HCT116 (cell line): ENCODE results near the gene EVI5. TPM values are rescaled to one million over a fixed set of nuclear protein-coding genes. Genes with fewer than 3 reads are reported as not detected.

Experiments
- ATAC-seq: fragments of 200-7000 bp; cut with Tn5 transposase; 2 replicates; pipeline ENCODE4 v1.9.1; 2020; ENCODE audit warnings: mild to moderate bottlenecking, moderate library complexity
- BruUV-seq: library from RNA; stranded (reverse); fragments of 400-500 nt; replicated peaks from 2 replicates; lab custom pipeline; 2021; lab: Mats Ljungman, UMichigan
- CTCF ChIA-PET: fragments of 300-600 bp; sonication (Branson Sonifier 250); formaldehyde crosslinking; loops from one replicate; lab custom pipeline; 2021; ENCODE audit warnings: antibody characterized with exemption; lab: Charles Lee
- POLR2A ChIA-PET: fragments of 300-600, 350-600 bp; sonication (Branson Sonifier 250); formaldehyde crosslinking; loops from one replicate; lab custom pipeline; 2021; ENCODE audit warnings: antibody characterized with exemption; lab: Charles Lee
- RAD21 ChIA-PET, 2 experiments: fragments of 300-600 bp; sonication (Branson Sonifier 250); formaldehyde crosslinking; loops; one replicate each; lab custom pipeline; 2023; ENCODE audit warnings: low total read pairs in 2 of 2; ENCODE audit not compliant: uncharacterized antibody in 2 of 2, unreplicated experiment in 2 of 2, low non-redundant PET in 1 of 2; lab: Charles Lee
- DNase-seq: peaks from one replicate; pipeline ENCODE4 v3.0.0-alpha.2; 2010; ENCODE audit warnings: low read depth, low spot score
- H2AFZ ChIP-seq: fragments of 200-600 bp; shearing (Covaris generic), sonication (generic); 2 replicates; pipeline ENCODE4 v1.6.1; 2017; ENCODE audit warnings: low read depth, mixed run types, mixed read lengths, antibody characterized with exemption, low read length; ENCODE audit not compliant: poor library complexity, severe bottlenecking
- H3K27ac ChIP-seq: 2 replicates; pipeline ENCODE4 v1.5.1; 2012; ENCODE audit warnings: low read depth, low read length
- H3K27me3 ChIP-seq: fragments of 200-600 bp; sonication (generic); 2 replicates; pipeline ENCODE4 v1.6.1; 2016; ENCODE audit warnings: mixed run types, low read length, mixed read lengths; ENCODE audit not compliant: insufficient read depth
- H3K36me3 ChIP-seq, 2 experiments: fragments of 200-500 bp in 1 of 2; fragments of 200-600 bp in 1 of 2; sonication (Bioruptor generic) in 1 of 2; sonication (generic) in 1 of 2; 2 replicates each; pipeline versions ENCODE4 v1.5.1 to v1.6.1; 2014 to 2016; ENCODE audit warnings: low read length in 2 of 2, inconsistent platforms in 1 of 2, mixed read lengths in 1 of 2, mixed run types in 1 of 2; ENCODE audit not compliant: insufficient read depth in 2 of 2, control insufficient read depth in 1 of 2
- H3K4me1 ChIP-seq, 2 experiments: fragments of 200-600 bp in 1 of 2; sonication (generic) in 1 of 2; 2 replicates each; pipeline versions ENCODE4 v1.5.1 to v1.6.1; 2012 to 2017; ENCODE audit warnings: low read length in 2 of 2, inconsistent platforms in 1 of 2, mild to moderate bottlenecking in 1 of 2, mixed read lengths in 1 of 2, mixed run types in 1 of 2, moderate library complexity in 1 of 2; ENCODE audit not compliant: insufficient read depth in 2 of 2, control insufficient read depth in 1 of 2
- H3K4me2 ChIP-seq: fragments of 200-600 bp; sonication (generic); 2 replicates; pipeline ENCODE4 v1.6.1; 2017; ENCODE audit warnings: mixed run types, low read length, mixed read lengths
- H3K4me3 ChIP-seq, 2 experiments: fragments of 200-600 bp in 1 of 2; sonication (generic) in 1 of 2; replicated peaks in 1 of 2; 2 replicates each; pipeline ENCODE4 v1.5.1; 2011 to 2016; ENCODE audit warnings: low read length in 2 of 2, control low read depth in 1 of 2, low read depth in 1 of 2, mild to moderate bottlenecking in 1 of 2, mixed read lengths in 1 of 2, mixed run types in 1 of 2
- H3K79me2 ChIP-seq: fragments of 200-600 bp; sonication (generic); 2 replicates; pipeline ENCODE4 v1.6.1; 2017; ENCODE audit warnings: mild to moderate bottlenecking, mixed run types, low read length, moderate library complexity, mixed read lengths; ENCODE audit not compliant: insufficient read depth
- H3K9ac ChIP-seq: fragments of 200-600 bp; sonication (generic); 2 replicates; pipeline ENCODE4 v1.6.1; 2016; ENCODE audit warnings: low read length, mixed read lengths
- H3K9me2 ChIP-seq: fragments of 200-600 bp; sonication (generic), shearing (Covaris generic); 2 replicates; pipeline ENCODE4 v1.6.1; 2017; ENCODE audit warnings: mixed run types, mild to moderate bottlenecking, moderate library complexity; ENCODE audit not compliant: insufficient read depth
- H3K9me3 ChIP-seq, 2 experiments: fragments of 200-500 bp in 1 of 2; fragments of 200-600 bp in 1 of 2; sonication (Bioruptor generic) in 1 of 2; sonication (generic) in 1 of 2; 2 replicates each; pipeline ENCODE4 v1.6.1; 2014 to 2017; ENCODE audit warnings: low read length in 2 of 2, mixed read lengths in 2 of 2, inconsistent platforms in 1 of 2, low read depth in 1 of 2, mild to moderate bottlenecking in 1 of 2, mixed run types in 1 of 2, moderate library complexity in 1 of 2; ENCODE audit not compliant: control insufficient read depth in 1 of 2, insufficient read depth in 1 of 2
- H4K20me1 ChIP-seq: fragments of 200-600 bp; sonication (generic), shearing (Covaris generic); 2 replicates; pipeline ENCODE4 v1.6.1; 2017; ENCODE audit warnings: mixed run types, mild to moderate bottlenecking, moderate library complexity; ENCODE audit not compliant: insufficient read depth
- CBX3 ChIP-seq: IDR thresholded peaks from 2 replicates; pipeline ENCODE4 v1.6.1; 2012; ENCODE audit warnings: low read depth
- CEBPB ChIP-seq: IDR thresholded peaks from 2 replicates; pipeline ENCODE4 v1.6.1; 2012; ENCODE audit warnings: low read depth
- EGR1 ChIP-seq: IDR thresholded peaks from 2 replicates; pipeline ENCODE4 v1.6.1; 2012; ENCODE audit warnings: low read depth
- ELF1 ChIP-seq: IDR thresholded peaks from 2 replicates; pipeline ENCODE4 v1.6.1; 2012; ENCODE audit warnings: low read depth, borderline replicate concordance
- EZH2 ChIP-seq: fragments of 200-600 bp; sonication (generic); IDR thresholded peaks from 2 replicates; pipeline ENCODE4 v1.6.1; 2017; ENCODE audit warnings: antibody characterized with exemption, mixed run types
- EZH2phosphoT487 ChIP-seq: fragments of 200-600 bp; IDR thresholded peaks from 2 replicates; pipeline ENCODE4 v1.6.1; 2018; ENCODE audit warnings: antibody characterized with exemption, borderline replicate concordance
- JUND ChIP-seq: IDR thresholded peaks from 2 replicates; pipeline ENCODE4 v1.6.1; 2012
- POLR2A ChIP-seq: IDR thresholded peaks from 2 replicates; pipeline ENCODE4 v1.7.0; 2011; ENCODE audit warnings: borderline replicate concordance; ENCODE audit not compliant: insufficient read depth, insufficient read length; ENCODE audit errors: extremely low read depth
- POLR2AphosphoS5 ChIP-seq: IDR thresholded peaks from 2 replicates; pipeline ENCODE4 v1.6.1; 2011; ENCODE audit warnings: mild to moderate bottlenecking, low read depth, low read length, moderate library complexity
- SIN3A ChIP-seq: IDR thresholded peaks from 2 replicates; pipeline ENCODE4 v1.6.1; 2012; ENCODE audit warnings: low read depth
- SP1 ChIP-seq: IDR thresholded peaks from 2 replicates; pipeline ENCODE4 v1.6.1; 2012; ENCODE audit warnings: low read depth
- TCF7L2 ChIP-seq: IDR thresholded peaks from 2 replicates; pipeline ENCODE4 v1.7.0; 2011; ENCODE audit warnings: borderline replicate concordance, inconsistent platforms; ENCODE audit not compliant: insufficient read depth, insufficient read length; ENCODE audit errors: extremely low read depth
- YY1 ChIP-seq: IDR thresholded peaks from 2 replicates; pipeline ENCODE4 v1.6.1; 2011; ENCODE audit warnings: low read length, low read depth, moderate library complexity, mild to moderate bottlenecking; ENCODE audit not compliant: insufficient replicate concordance; ENCODE audit errors: extremely low read depth
- ZFX ChIP-seq: fragments of 450-650 bp; IDR thresholded peaks from 2 replicates; pipeline ENCODE4 v1.6.1; 2017
- ZNF274 ChIP-seq: fragments of 200-500 bp; sonication (Bioruptor generic); IDR thresholded peaks from 2 replicates; pipeline ENCODE4 v1.6.1; 2014; ENCODE audit warnings: mild to moderate bottlenecking, low read depth, low read length, inconsistent platforms
- intact Hi-C: fragments of 100-400 bp; cut with micrococcal nuclease; formaldehyde crosslinking; loops from 2 replicates; pipeline ENCODE4 v1.10.0; 2022
- total RNA-seq: library from RNA; stranded (reverse); gene quantifications from one replicate; pipeline ENCODE4 v1.2.1, GENCODE V29; 2021; ENCODE audit not compliant: unreplicated experiment
- TF ChIP-seq, protein P1 (sequence below), 3 experiments: fragments of 200-600 bp in 1 of 3; sonication (generic) in 1 of 3; IDR thresholded peaks in 2 of 3; conservative IDR thresholded peaks in 1 of 3; 2 replicates each; pipeline ENCODE4 v1.5.1; 2012 to 2017; ENCODE audit warnings: low read depth in 2 of 3, low read length in 2 of 3, antibody characterized with exemption in 1 of 3, borderline replicate concordance in 1 of 3, control low read depth in 1 of 3, mild to moderate bottlenecking in 1 of 3, mixed read lengths in 1 of 3, mixed run types in 1 of 3, moderate library complexity in 1 of 3; ENCODE audit not compliant: insufficient read depth in 1 of 3
- TF ChIP-seq, protein P2 (sequence below): IDR thresholded peaks from 2 replicates; pipeline ENCODE4 v1.6.1; 2012
- TF ChIP-seq, protein P3 (sequence below): IDR thresholded peaks from 2 replicates; pipeline ENCODE4 v1.6.1; 2012

EVI5 gene
- total RNA-seq, 1 experiment from 2014 or later = 21.8 TPM

DNA sequence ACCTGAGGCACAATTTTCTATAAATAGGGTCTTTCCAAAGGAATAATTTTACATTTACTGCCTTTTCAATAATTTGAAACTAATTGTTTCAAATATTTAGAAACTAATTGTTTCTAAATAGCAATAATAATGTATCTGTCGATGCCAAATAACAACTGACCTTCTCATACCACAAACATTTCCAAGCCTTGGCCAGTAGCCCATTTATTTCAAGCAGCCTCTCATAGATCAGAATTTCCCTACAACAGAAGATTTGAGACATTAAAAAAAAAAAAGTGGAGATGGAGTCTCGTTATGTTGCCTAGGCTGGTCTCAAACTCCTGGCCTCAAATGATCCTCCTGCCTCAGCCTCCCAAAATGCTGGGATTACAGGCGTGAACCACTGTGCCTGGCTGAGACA, 296.1 kb downstream of the EVI5 start:
- Histone ChIP-seq H3K27ac (no peak overlapping the region), H3K4me2 (no peak overlapping the region), H3K36me3 (no peaks in the 10 kb centered on the region), H4K20me1 (no peaks in the 10 kb centered on the region), H3K4me1 (peaks cover 7 to 20% of the 10 kb centered on the region in 2 experiments), H3K79me2 (no peaks in the 10 kb centered on the region), H3K4me3 (no peak overlapping the region), H3K27me3 (no peaks in the 10 kb centered on the region), H3K9me2 (no peaks in the 10 kb centered on the region), H3K9ac (no peak overlapping the region), H2AFZ (no peak overlapping the region), H3K9me3 (no peaks in the 10 kb centered on the region)
- intact Hi-C loops = no loop called here
- ChIA-PET CTCF (no interaction called here), RAD21 (no interaction called here), POLR2A (no interaction called here)
- no TSS peak for BruUV-seq
- no peak for TF ChIP-seq JUND
- TF ChIP-seq ZNF274 = no peak
- TF ChIP-seq SIN3A = no peak
- TF ChIP-seq, protein P1, sequence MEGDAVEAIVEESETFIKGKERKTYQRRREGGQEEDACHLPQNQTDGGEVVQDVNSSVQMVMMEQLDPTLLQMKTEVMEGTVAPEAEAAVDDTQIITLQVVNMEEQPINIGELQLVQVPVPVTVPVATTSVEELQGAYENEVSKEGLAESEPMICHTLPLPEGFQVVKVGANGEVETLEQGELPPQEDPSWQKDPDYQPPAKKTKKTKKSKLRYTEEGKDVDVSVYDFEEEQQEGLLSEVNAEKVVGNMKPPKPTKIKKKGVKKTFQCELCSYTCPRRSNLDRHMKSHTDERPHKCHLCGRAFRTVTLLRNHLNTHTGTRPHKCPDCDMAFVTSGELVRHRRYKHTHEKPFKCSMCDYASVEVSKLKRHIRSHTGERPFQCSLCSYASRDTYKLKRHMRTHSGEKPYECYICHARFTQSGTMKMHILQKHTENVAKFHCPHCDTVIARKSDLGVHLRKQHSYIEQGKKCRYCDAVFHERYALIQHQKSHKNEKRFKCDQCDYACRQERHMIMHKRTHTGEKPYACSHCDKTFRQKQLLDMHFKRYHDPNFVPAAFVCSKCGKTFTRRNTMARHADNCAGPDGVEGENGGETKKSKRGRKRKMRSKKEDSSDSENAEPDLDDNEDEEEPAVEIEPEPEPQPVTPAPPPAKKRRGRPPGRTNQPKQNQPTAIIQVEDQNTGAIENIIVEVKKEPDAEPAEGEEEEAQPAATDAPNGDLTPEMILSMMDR (IDR thresholded peaks at IDR 0.05 in 2 of 3, conservative IDR thresholded peaks at IDR 0.05 in 1 of 3; ENCODE audit: borderline replicate concordance in 1 of 3, insufficient read depth in 1 of 3, low read depth in 2 of 3, low read length in 2 of 3) = no peak
- no peak for TF ChIP-seq YY1
- TF ChIP-seq ZFX = no peak
- DNase-seq (no peak), ATAC-seq (no peak)

DNA sequence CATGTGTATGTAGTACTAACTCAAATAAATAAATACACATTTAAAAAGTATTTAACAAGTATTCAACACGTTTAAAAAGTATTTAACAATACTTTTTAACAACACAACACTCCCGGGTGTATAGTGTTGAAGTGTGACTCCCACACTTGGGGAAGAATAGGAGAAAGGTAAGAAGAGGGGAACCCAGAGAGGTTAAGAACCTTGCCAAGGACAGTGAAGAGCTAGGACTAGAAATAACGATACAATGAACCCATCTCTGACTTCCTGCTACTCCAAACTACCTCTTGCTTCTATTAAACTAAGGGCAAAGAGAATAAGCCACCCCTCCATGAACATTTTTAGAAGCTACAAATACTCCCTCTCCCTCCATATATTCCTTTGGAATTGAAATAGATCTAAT, 296.5 kb downstream of the EVI5 start:
- Histone ChIP-seq H3K27me3 (no peaks in the 10 kb centered on the region), H3K9ac (no peak overlapping the region), H3K36me3 (no peaks in the 10 kb centered on the region), H3K4me2 (no peak overlapping the region), H3K27ac (no peak overlapping the region), H3K9me2 (no peaks in the 10 kb centered on the region), H4K20me1 (no peaks in the 10 kb centered on the region), H3K9me3 (no peaks in the 10 kb centered on the region), H3K4me3 (no peak overlapping the region), H3K79me2 (no peaks in the 10 kb centered on the region), H2AFZ (no peak overlapping the region), H3K4me1 (peaks cover 7 to 20% of the 10 kb centered on the region in 2 experiments)
- ATAC-seq (no peak), DNase-seq (no peak)
- intact Hi-C loops = no loop called here
- POLR2A ChIA-PET = no interaction called here
- CTCF ChIA-PET = no interaction called here
- RAD21 ChIA-PET = no interaction called here
- no TSS peak for BruUV-seq
- TF ChIP-seq, protein P2, sequence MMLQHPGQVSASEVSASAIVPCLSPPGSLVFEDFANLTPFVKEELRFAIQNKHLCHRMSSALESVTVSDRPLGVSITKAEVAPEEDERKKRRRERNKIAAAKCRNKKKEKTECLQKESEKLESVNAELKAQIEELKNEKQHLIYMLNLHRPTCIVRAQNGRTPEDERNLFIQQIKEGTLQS = no peak
- TF ChIP-seq, protein P1 (IDR thresholded peaks at IDR 0.05 in 2 of 3, conservative IDR thresholded peaks at IDR 0.05 in 1 of 3; ENCODE audit: borderline replicate concordance in 1 of 3, insufficient read depth in 1 of 3, low read depth in 2 of 3, low read length in 2 of 3) = no peak
- no peak for TF ChIP-seq TCF7L2
- TF ChIP-seq EZH2phosphoT487 = no peak
- no peak for TF ChIP-seq CBX3
- TF ChIP-seq ZNF274 = no peak
- TF ChIP-seq EZH2 = no peak
- TF ChIP-seq SP1 = no peak
- no peak for TF ChIP-seq CEBPB
- no peak for TF ChIP-seq POLR2A
- no peak for TF ChIP-seq ZFX
- no peak for TF ChIP-seq ELF1
- TF ChIP-seq POLR2AphosphoS5 = no peak
- TF ChIP-seq, protein P3, sequence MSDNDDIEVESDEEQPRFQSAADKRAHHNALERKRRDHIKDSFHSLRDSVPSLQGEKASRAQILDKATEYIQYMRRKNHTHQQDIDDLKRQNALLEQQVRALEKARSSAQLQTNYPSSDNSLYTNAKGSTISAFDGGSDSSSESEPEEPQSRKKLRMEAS = no peak
- TF ChIP-seq EGR1 = no peak
